DMS79 treated with DMSO at 0.1 percent for 48 hours (cell line): ENCODE data around the gene CHST5.
A peak's percentile ranks its signal among the peaks of the same experiment; 100 is the strongest.

Source experiments
- DNase-seq: peaks from one replicate; lab custom pipeline; 2025; lab: John Stamatoyannopoulos, UW

Gene CHST5

GRCh38 chr16:75535901-75536300 is at the start of gene CHST5:
TSS of gene CHST5 (minus strand) at chr16:75536108. CDS start at chr16:75530384, 5,724 bp downstream.
- no peak for DNase-seq

GRCh38 chr16:75584108-75584507 is 48.2 kb upstream of the CHST5 start:
- no peak for DNase-seq

GRCh38 chr16:75579281-75579834 is 43.5 kb upstream of the CHST5 start:
- DNase-seq: no peak

DNA sequence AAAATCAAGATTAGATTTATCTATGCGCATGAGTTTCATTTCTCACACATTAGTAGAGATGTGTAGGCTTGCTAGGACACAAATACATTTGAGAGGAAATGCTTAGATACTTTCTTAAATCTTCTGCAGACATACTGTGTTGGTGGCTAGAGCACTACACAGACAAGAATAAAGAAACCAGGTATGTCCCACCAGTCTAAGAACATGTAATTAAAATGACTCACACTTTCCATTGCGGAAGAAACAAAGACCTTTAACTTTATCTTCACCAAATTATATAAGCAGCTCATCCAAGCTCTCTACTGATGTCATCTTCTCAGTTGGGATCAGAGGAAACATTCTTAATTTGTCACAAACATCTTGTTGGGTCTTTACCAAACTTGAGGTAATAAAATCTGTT is 42.8 kb upstream of the CHST5 start:
- DNase-seq: no peak

GRCh38 chr16:75578212-75578611 is 42.3 kb upstream of the CHST5 start:
- no peak for DNase-seq

GRCh38 chr16:75576384-75576811 is 40.5 kb upstream of the CHST5 start:
- no peak for DNase-seq

GRCh38 chr16:75575958-75576357 is 40.0 kb upstream of the CHST5 start:
- DNase-seq: no peak

GRCh38 chr16:75573955-75574354 is 38.0 kb upstream of the CHST5 start:
- DNase-seq: no peak

DNA sequence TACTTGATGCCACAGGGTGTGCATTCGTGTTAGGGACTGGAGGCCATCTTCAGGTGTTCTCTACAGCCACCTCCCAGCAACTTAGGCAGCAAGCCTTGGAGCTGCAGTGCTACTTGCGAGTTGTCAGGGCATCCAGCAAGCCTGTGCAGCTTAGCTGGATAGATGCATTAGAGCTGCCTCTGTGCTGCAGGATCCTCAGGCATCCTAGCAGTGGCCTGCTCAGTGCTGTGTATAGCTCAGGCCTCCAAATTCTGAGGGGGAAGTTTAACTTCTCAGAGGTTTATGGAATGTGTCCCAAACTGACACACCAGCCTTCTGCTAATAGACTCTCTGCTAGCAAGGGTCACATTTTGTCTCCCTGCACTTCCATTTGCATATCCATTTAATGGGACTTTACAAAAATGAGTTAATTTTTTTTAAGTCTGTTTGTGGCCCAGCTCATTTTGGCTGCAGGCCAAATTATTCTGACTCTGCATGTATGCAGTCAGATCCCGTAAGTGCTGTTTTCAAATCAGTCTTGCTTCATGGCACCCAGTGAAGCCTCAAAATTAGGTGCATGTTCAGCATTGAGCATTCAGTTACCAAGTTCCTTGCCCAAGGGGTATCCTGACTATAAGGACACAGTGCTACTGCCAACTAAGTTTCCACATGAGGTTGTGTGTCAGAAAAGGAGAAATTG is 37.1 kb upstream of the CHST5 start:
- no peak for DNase-seq

- no peak for DNase-seq
Observed at GRCh38 chr16:75570396-75571065, 34.6 kb upstream of the CHST5 start.

GRCh38 chr16:75567911-75568310 is 32.0 kb upstream of the CHST5 start:
- DNase-seq: no peak

DNA sequence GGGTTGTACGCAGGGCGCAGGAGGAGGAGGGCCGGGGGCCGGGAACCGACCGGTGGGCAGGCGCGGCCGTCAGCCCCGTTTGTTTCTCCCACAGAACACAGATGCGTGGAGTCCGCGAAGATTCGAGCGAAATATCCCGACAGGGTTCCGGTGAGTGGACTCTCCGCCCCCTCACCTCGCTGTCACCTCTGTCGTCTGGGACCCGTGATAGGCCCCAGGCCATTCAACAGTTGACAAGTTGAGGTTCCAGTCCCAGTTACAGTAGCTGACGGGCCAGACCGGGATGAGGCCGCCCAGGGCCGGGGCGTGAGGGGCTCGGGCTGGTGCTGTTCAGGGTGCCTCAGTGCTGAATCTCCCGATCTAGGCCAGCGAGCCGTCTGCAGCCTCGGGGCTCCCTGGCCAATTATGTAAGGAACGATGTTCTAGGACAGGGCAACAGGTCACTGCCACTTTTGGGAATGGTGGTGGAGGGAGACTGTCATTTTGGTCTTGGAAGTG is 30.9 kb upstream of the CHST5 start:
- DNase-seq: no peak

GRCh38 chr16:75566040-75566757 is 30.3 kb upstream of the CHST5 start, which contains the start of gene GABARAPL2:
TSS of gene GABARAPL2 (plus strand) at chr16:75566379. CDS start at chr16:75566487, 108 bp downstream.
- DNase-seq: peak; percentile 45

- DNase-seq: no peak
Observed at GRCh38 chr16:75565640-75566039, 29.7 kb upstream of the CHST5 start.

- DNase-seq: no peak
Observed at GRCh38 chr16:75559564-75560372, 23.9 kb upstream of the CHST5 start.

DNA sequence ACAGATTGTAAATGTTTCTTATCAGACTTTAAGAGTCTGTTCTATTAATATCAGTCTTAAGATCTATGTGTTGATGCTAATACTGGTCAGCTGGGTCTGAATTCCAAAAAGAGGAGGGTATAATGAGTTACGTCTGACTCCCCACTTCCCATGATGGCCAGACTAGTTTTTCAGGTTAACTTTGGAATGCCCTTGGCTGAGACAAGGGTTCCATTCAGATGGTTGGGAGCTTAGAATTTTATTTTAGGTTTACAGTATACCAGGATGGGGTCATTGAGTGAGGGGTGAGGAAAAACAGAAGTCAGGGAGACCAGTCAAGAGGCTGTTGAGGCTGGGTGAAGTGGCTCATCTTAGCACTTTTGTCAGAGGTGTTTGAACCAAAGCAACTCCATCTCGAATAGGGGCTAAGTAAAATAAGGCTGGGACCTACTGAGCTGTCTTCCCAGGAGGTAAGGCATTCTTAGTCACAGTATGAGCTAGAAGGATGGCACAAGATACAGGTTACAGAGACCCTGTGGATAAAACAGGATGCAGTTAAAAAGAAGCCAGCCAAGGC is 23.0 kb upstream of the CHST5 start:
- no peak for DNase-seq

GRCh38 chr16:75556431-75556950 is 20.6 kb upstream of the CHST5 start:
- DNase-seq: no peak

DNA sequence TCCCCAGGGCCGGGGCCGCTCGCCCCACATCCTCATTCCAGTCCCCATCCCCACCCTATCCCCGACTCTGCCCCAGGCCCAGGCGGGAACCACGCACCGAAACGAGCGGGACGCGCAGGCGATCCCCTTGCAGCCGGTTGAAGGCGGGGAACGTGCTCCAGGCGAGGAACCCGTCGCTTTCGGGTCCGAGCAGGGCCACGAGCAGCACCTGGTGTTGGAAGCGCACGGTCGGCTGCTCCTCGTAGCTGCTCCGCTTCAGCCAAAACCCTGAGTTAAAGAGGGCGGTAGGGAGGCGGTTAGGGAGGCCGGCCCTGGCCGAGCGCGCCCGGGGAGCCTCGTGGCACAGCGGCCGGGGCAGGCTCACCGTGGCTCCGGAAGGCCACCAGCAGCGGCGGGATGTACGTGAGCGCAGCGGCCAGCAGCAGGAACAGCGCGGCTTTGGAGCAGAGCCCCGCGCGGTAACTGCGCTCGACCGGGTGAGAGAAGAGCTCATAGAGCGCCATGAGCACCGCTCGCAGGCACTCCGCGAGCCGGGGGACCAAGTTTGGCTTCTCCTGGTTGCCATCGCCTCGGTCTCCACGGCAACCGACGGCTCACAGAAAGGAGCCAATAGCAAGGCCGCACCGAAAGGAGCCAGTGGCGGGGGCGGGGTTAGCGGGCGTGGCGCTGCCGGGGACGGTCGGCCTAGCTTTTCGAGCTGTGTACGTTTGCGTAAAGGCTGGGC is 20.0 kb upstream of the CHST5 start, which contains the start of gene TMEM231:
TMEM231 (minus strand) TSS at position 546 of the 724 bp plus-strand sequence; CDS start at position 503, 43 bp downstream.
- peak; percentile 60 for DNase-seq

GRCh38 chr16:75555213-75555706 is 19.4 kb upstream of the CHST5 start:
- peak; percentile 40 for DNase-seq

DNA sequence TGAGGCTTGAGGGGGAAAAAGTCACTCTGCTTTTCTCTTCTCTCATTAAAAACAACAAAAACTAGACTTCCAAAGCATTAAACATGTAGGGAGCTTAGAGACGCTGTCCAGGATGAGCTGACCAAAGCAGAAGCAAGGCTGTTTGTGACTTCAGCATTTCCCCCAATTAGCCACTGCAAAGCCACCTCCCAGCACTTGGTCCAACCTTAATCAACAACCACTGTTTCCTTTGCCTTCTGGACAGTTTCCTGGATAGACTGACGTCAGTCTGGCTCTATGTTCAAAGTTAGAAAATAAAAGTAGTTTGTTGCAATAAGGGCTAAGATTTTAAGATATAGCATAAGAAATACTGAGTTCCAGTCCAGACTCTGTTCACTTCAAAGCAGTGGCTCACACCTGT is 17.0 kb upstream of the CHST5 start:
- DNase-seq: no peak
